ENCODE measurements around the gene ATP5ME.
"Not testable (repeated sequence)": the region's sequence is repeated elsewhere in the genome, so short reads cannot be mapped to it uniquely, and the experiment has no call there.

ATP5ME gene, protein sequence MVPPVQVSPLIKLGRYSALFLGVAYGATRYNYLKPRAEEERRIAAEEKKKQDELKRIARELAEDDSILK

DNA sequence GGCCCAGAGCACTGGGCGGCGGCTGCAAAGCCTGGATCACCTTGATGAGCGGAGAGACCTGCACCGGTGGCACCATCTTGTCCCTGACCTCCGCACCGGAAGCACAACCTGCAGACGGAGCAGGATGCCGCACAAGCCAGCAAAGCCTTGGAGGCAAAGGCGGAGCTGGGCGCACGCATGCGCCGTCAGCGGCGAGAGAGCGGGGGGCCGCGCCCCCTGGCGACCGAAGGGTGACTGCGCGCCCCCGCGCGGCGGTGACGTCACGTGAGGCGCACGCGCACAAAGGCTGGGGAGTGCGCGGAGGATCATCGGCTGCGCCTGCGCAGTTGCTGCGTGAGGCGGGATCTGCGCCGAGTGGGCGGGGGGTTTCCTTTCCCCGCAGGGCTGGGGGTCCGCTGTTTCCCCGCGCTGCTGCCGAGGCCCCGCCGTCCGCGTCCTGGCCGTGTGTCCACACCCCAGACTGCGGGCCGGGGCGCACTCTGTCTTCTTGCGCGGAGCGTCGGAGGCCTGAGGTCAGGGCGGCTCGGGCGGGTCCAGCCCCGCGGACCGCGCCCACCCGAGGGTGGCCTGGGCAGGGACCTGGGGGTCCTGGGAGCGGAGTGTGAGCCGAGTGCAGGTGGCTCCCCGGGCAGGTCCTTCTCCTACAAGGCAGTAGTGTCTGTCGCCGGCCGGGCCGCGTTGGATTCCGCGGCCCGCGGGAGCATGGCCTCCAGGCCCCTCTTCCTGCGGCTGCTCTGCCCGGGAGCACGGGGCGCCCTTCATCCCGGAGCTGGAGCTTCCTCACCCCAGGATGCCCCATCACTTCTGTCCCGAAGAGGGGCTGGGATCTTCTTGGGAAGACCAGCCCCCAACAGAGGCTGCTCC is at the start of gene ATP5ME, which contains the start of gene MYL5:
Gene ATP5ME (minus strand): TSS at position 105 of the 864 bp plus-strand sequence. CDS start 29 bp downstream, at position 76.
Gene MYL5 (plus strand): TSS at position 371 of the 864 bp plus-strand sequence. CDS start 3,485 bp downstream, outside the sequence.
- DNase-seq: peak; percentile 31

DNA sequence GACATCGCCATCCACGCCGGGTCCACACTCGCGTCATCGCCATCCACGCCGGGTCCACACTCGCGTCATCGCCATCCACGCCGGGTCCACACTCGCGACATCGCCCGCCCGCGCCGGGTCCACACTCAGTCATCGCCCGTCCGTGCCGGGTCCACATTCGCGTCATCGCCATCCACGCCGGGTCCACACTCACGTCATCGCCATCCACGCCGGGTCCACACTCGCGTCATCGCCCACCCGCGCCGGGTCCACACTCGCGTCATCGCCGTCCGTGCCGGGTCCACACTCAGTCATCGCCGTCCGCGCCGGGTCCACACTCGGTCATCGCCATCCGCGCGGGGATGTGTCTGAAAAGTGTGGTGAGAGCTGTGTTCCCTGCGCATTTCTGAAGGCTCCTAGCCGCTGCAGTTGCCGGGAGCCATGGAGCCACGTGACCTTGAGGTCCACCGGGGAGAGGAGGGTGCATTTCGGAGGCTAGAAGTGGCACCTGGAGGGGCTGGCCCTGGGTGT is 48.8 kb upstream of the ATP5ME start:
- DNase-seq: no peak

DNA sequence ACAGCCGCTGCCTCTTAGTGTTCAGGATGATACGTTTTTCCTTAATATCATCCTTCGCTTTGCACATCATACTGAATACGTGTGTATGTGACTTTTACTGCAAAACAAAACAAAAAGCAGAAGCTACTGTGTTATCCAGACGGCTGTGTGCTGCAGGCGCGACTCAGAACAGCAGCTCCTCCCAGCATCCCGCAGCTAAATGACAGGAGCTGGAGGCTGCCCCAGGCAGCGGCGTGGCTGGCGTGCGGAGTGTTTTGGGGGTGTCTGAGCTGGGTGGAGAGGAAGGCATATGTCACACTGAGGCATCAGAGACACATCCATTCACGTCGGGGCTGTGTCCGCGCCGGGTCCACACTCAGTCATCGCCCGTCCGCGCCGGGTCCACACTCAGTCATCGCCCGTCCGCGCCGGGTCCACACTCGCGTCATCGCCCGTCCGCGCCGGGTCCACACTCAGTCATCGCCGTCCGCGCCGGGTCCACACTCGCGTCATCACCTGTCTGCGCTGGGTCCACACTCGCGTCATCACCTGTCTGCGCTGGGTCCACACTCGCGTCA is 48.2 kb upstream of the ATP5ME start:
- no peak for DNase-seq

GRCh38 chr4:721261-722168 is 47.4 kb upstream of the ATP5ME start:
- no peak for DNase-seq

- no peak for DNase-seq
These were observed 46.2 kb upstream of the ATP5ME start for GRCh38 chr4:720111-720860.

- DNase-seq: no peak
These were observed 44.4 kb upstream of the ATP5ME start for GRCh38 chr4:718460-718859.

DNA sequence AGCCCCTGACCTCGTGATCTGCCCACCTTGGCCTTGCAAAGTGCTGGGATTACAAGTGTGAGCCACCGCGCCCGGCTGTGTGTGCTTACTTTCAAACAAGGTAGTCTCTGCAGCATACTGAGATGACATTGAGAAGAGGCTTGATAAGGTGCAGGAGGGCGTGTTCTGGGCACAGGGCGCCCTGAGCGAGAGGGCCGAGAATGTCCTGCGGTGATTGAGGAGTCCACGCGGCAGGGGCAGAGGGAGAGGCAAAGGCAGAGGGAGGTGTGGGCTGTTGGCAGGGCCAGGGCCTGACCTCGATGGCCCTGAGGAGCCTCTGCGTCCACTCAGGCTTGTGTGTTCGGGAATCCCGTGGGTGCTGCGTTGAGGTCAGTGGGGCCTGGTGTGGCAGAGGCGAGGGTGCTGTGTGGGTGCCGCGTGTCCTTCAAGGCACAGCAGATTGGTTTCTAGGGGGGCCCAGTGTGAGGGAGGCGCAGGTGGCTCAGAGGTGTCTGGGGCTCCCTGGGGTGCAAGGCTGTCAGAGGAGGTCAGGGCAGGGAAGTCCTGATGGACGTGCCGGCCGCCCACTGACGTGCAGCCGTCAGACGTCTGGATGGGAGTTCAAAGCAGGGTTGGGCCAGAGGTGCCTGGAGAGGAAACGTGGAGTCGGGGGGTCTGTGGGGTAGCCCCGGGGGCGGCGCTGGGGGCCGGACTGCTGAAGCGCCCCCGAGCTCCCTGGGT is 43.7 kb upstream of the ATP5ME start:
- DNase-seq: no peak

DNA sequence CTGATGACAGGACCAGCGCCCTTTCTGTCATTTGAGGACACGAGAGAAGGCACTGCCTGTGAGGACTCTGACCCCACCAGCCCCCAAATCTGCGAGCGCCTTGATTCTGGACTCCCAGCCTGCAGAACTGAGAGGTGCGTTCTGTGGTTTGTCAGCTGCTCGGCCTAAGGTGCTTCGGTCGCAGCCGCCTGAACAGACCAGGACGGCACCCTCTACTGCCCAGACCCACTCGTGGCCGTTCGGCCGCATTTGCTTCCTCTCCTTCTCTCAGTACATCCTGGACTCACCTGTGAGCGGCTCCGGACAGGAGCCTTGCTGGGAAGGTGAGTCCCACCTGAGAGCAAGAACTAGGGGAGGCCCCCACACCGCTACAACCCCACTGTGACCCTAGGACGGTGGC is 40.0 kb upstream of the ATP5ME start:
- no peak for DNase-seq

DNA sequence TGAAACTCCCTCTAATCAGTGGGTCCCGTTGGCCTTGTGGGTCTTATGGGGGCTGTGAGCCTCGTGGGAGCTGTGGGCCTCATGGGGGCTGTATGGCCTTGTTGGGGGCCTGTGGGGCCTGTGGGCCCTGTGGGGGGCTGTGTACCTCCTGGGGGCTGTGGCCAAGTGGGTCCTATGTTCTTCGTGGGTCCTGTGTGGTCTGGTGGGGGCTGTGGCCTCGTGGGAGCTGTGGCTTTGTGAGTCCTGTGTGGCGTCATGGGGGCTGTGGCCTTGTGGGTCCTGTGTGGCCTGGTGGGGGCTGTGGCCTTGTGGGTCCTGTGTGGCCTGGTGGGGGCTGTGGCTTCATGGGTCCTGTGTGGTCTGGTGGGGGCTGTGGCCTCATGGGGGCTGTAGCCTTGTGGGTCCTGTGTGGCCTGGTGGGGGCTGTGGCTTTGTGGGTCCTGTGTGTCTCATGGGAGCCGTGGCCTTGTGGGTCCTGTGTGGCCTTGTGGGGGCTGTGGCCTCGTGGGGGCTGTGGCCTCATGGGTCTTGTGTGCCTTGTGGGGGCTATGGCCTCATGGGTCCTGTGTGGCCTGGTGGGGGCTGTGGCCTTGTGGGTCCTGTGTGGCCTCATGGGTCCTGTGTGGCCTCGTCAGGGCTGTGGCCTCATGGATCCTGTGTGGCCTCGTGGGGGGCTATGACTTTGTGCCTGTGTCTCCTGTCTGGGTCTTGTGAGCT is 39.0 kb upstream of the ATP5ME start:
- DNase-seq: no peak

DNA sequence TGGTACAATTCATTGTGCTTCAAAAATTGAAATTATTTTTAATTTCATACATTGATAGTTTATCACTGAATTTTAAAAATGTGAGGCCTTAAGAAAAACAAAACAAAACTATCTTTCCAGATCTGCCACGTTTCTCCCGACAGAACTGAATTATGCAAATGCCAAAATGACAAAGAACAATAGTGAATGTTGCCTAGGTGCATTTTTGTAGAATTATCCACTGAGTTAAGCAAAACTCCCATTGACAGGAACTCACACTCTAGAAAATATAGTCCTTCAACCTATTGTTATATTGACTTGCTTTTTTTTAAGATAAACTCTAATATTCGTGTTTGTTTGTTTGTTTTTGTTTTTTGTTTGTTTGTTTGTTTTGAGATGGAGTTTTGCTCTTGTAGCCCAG is 38.0 kb upstream of the ATP5ME start:
- no peak for DNase-seq

DNA sequence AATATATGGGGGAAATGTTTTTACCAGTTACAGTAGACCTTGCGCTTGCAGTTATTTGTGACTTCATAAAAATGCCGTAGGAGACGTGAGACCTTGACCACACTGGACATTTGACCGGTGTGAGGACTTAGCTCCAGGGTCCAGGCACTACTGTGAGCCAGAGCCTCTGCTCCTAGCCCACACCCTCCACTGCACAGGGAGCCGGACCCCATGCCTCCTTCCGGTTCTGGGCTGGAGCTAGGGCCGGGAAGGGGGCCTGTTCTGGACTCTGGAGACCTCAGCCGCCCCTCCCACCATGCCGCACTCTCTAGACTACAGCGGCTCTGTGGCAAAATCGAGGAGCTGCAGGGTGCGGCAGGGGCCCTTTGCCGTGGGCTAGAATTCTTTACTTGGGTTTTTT is 36.8 kb upstream of the ATP5ME start:
- no peak for DNase-seq

DNA sequence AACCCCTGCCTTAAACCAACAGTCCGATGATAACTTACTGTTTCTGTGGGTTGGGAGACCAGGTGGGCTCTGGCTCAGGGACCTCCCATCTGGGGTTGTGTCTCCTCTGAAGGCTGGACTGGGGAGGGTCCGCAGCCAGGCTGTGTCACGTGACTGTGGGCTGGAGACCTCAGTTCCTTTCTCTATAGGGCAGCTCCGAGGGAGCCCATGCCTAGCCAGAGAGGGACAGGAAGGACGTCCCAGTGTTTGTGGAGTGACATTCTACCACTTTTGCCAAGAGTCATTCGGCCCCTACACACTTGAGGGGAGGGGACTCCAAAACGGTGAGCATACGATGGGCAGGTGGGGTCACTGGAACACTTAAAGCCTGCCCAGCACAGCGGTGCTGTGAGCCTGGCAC is 36.0 kb upstream of the ATP5ME start:
- no peak for DNase-seq

- DNase-seq: no peak
These were observed 35.3 kb upstream of the ATP5ME start for GRCh38 chr4:709348-709747.

DNA sequence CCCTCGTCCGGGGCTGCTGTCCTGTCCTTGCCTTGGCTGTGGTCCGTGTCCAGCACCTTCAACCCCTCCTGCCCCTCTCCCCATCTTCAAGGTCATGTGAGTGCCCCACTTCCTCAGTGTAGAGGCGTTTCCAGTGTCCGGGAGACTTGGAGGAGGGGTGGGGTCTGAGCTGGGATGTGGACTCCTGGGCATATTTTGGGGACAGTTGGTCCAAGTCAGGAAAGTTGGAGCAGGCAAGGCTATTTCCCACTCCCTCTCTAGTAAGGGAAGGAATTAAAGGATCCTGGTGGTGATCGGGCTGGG is 34.5 kb upstream of the ATP5ME start:
- no peak for DNase-seq

- no peak for DNase-seq
These were observed 34.0 kb upstream of the ATP5ME start for GRCh38 chr4:707929-708630.

GRCh38 chr4:706834-707598 is 32.9 kb upstream of the ATP5ME start:
- DNase-seq: no peak

- DNase-seq: not testable (repeated sequence)
These were observed 32.1 kb upstream of the ATP5ME start for GRCh38 chr4:706083-706633.

DNA sequence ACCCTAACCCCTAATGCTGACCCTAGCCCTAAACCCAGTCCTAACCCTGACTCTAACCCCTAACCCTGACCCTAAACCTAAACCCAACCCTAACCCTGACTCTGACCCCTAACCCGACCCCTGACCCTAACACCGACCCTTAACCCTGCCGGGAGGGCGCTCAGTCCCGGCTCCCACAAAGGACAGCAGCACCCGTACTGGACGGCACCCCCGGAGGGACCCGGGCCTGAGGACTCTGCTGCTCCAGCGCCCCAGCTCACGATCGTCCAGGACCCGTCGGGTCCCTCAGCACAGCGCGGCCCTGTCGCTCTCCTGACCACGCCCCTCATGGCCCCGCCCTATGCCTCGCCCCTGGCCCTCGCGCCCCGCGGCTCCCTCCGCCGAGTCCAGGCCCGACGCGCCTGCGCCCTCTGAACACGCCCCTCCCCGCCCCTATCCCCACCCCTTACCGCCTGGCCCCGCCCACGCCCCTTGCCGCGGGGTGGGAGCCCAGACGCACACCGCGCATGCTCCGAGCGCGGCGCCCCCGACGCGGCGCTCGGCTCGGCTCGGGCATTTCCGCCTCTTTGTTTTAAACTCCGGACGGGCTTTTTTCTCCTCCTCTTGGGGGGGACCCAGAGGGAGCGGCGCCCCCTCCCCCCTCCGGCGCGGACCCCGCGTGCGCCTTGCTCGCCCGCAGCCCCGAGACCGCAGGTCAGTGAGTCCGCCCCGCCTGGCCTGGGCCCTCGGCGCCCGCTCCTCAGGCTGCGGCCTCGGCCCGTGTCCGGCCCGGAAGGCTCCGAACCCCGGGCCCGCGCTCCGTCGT is 31.4 kb upstream of the ATP5ME start, which contains the start of gene PCGF3:
Gene PCGF3 (plus strand): TSS at position 555 of the 805 bp plus-strand sequence. CDS start 27,849 bp downstream, outside the sequence.
- peak; percentile 44 for DNase-seq

Measured in NCI-H524 treated with DMSO at 0.1 percent for 48 hours (cell line).